WTC11 (cell line): Measurements from ENCODE around the gene SARDH.

Experiments used
- CREB1 ChIP-seq: sonication (generic); formaldehyde crosslinking; IDR thresholded peaks from 2 replicates; pipeline ENCODE4 v1.8.0; 2023; ENCODE audit warnings: mild to moderate bottlenecking, missing genetic modification reagents
- EMX1 ChIP-seq: fragments of 250-450 bp; sonication (Bioruptor Pico); IDR thresholded peaks from 2 replicates; pipeline ENCODE4 v1.8.0; 2021; ENCODE audit warnings: mild to moderate bottlenecking
- NR2C2 ChIP-seq: sonication (generic); formaldehyde crosslinking; IDR thresholded peaks from 2 replicates; pipeline ENCODE4 v1.8.0; 2022; ENCODE audit warnings: mild to moderate bottlenecking, missing genetic modification reagents

DNA sequence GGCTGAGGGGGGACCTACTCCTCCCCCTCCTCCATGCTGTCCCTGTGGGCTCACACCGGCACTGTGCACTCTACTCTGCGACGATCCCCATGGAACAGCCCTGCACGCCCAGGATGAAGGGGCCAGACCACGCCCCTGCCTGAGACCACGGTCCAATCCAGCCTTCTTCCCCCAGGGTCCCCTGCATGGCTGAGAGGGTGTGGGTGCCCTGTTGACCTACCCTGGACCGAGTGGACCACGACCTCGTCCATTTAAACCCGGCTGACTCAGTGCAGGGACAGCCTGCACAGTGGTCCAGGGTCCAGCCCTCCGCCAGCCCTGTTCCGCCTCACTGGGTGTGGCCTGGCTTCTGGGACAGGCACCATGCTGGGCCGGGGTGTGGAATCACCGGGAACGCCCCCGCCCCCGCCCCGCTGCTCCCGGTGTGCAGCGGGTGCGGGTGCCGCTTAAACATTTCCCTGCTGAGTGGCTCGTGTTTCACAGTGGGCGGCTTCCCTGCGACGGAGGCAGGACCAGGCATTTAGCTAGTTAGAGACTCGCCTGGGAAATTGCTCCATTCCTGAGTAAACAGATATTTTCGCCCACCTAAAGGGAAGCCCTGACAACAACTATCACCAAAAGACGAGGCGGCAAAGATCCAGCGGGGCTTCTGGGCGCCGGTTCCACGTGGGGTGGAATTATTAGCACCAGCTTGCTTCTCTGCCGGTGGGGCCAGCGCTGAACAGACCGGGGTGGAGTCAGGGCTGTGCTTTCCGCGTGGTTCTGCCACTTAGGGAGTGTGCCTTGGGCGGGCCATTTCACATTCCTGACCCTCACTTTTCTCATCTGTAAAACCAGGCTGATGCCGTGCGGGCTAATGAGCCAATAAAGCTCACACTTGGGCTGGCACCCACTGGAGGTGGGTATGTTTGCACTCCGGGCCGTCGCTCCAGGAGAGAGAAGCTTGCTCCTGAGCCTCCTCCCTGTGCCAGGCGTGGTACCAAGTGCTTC is 79.4 kb downstream of the SARDH start:
- TF ChIP-seq CREB1 (CRISPR knock-in tag) (no peak), NR2C2 (no peak), EMX1 (no peak)
